Adipocyte (in vitro differentiated cells): ENCODE measurements around the gene NRP1.

Source experiments
- DNase-seq: peaks from one replicate; pipeline ENCODE4 v3.0.0-alpha.2; 2015; ENCODE audit warnings: low read depth
- H3K27me3 ChIP-seq: replicated peaks from 2 replicates; pipeline ENCODE4 v1.7.0; 2013; ENCODE audit warnings: mild to moderate bottlenecking, low read length, moderate library complexity; ENCODE audit not compliant: control insufficient read depth, insufficient read depth
- H3K36me3 ChIP-seq: 2 replicates; pipeline ENCODE4 v1.7.0; 2013; ENCODE audit warnings: low read length, mild to moderate bottlenecking, moderate library complexity; ENCODE audit not compliant: control insufficient read depth, insufficient read depth, severe bottlenecking
- H3K4me1 ChIP-seq: 2 replicates; pipeline ENCODE4 v1.7.0; 2013; ENCODE audit warnings: mild to moderate bottlenecking, low read length, moderate library complexity; ENCODE audit not compliant: control insufficient read depth, insufficient read depth
- H3K4me3 ChIP-seq: 2 replicates; pipeline ENCODE4 v1.7.0; 2013; ENCODE audit warnings: mild to moderate bottlenecking, low read length, moderate library complexity
- H3K9ac ChIP-seq: 2 replicates; pipeline ENCODE4 v1.7.0; 2013; ENCODE audit warnings: mild to moderate bottlenecking, low read length, moderate library complexity
- H3K9me3 ChIP-seq: 2 replicates; pipeline ENCODE4 v1.7.0; 2013; ENCODE audit warnings: mild to moderate bottlenecking, low read length, moderate library complexity; ENCODE audit not compliant: control insufficient read depth

Gene NRP1

GRCh38 chr10:33320288-33320687, 14.2 kb downstream of the NRP1 start:
- DNase-seq, result no peak
- H3K4me3 ChIP-seq, result no peak overlapping the region
- H3K9me3 ChIP-seq, result no peaks in the 10 kb centered on the region
- peaks cover 62% of the 10 kb centered on the region for H3K36me3 ChIP-seq
- H3K4me1 ChIP-seq, result peaks cover 67% of the 10 kb centered on the region
- H3K9ac ChIP-seq, result no peak overlapping the region
- H3K27me3 ChIP-seq, result no peaks in the 10 kb centered on the region

- DNase-seq, result no peak
- H3K9ac ChIP-seq, result peak overlapping the region; percentile 30
- H3K36me3 ChIP-seq, result peaks cover 53% of the 10 kb centered on the region
- no peaks in the 10 kb centered on the region for H3K27me3 ChIP-seq
- H3K4me3 ChIP-seq, result no peak overlapping the region
- H3K9me3 ChIP-seq, result no peaks in the 10 kb centered on the region
- H3K4me1 ChIP-seq, result peaks cover 53% of the 10 kb centered on the region
Measured at GRCh38 chr10:33315891-33316290, 18.6 kb downstream of the NRP1 start.

DNA sequence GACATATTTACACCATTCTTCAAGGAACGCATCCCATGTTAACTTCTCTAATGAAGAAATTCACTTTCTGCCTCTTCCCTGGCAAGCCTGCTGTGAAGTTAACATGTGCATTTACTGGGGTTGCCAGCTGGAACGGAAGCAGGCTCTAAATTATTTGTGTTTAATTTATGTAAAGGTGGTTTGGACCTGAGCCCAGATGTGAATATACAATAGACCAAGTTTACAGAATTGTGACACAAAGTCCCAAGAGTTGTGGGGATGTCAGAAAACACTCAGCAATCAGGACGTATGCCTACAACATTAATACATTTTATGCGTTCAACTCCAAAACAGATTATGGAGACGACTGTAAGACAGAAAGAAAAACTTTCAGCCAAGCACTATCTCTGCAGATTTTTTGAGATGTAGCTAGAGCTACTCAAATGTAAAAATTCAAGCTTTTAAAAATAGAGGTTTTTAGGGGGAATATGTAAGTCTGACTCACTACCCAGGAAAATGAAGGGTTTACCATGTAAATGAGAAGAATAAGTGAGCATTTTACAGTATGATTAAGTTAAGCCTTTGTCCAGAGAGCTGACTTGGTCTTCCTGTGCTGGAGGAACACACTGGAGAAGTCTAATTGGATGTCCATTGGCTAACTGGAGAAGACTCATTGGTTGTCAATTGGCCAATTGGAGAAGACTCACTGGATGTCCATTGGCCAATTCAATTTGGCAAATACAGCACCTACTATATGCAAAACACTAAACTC, 19.5 kb downstream of the NRP1 start:
- H3K4me3 ChIP-seq, result no peak overlapping the region

DNA sequence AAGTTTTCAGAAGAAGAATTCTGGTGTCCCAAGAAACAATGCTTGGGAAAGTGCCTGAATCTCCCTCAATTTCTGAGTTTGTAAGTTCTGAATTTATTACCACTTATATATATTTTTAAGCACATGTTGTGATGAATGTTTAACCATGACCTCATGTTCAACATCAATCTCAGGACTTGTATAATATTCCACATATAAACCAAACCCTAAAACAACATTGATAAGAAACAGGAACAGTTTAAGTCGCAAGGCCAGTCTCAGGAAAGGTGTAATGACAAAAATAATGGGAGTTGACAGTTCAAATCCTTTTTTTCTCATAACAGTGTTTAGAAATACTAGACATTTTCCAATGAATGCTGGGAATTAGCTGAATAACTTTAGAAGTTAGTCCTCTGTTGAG, 22.8 kb downstream of the NRP1 start:
- H3K9ac ChIP-seq, result no peak overlapping the region
- no peak overlapping the region for H3K4me3 ChIP-seq
- DNase-seq, result no peak
- no peaks in the 10 kb centered on the region for H3K9me3 ChIP-seq
- H3K27me3 ChIP-seq, result no peaks in the 10 kb centered on the region
- H3K4me1 ChIP-seq, result peaks cover 37% of the 10 kb centered on the region
- H3K36me3 ChIP-seq, result peaks cover 42% of the 10 kb centered on the region

More for the DNA sequence above, 19.5 kb downstream of the NRP1 start:
- Histone ChIP-seq H3K9me3 (no peaks in the 10 kb centered on the region), H3K36me3 (peaks cover 53% of the 10 kb centered on the region), H3K27me3 (no peaks in the 10 kb centered on the region), H3K4me1 (peaks cover 50% of the 10 kb centered on the region), H3K9ac (no peak overlapping the region)
- DNase-seq, result no peak

GRCh38 chr10:33310853-33311252, 23.6 kb downstream of the NRP1 start:
- no peak for DNase-seq
- H3K4me3 ChIP-seq, result no peak overlapping the region

GRCh38 chr10:33309406-33309805, 25.1 kb downstream of the NRP1 start:
- H3K36me3 ChIP-seq, result peaks cover 38% of the 10 kb centered on the region
- H3K27me3 ChIP-seq, result no peaks in the 10 kb centered on the region
- DNase-seq, result no peak
- no peak overlapping the region for H3K4me3 ChIP-seq
- H3K9ac ChIP-seq, result no peak overlapping the region
- no peaks in the 10 kb centered on the region for H3K9me3 ChIP-seq
- H3K4me1 ChIP-seq, result peaks cover 26% of the 10 kb centered on the region

More at GRCh38 chr10:33310853-33311252, 23.6 kb downstream of the NRP1 start:
- Histone ChIP-seq H3K27me3 (no peaks in the 10 kb centered on the region), H3K4me1 (peaks cover 37% of the 10 kb centered on the region), H3K9ac (no peak overlapping the region), H3K9me3 (no peaks in the 10 kb centered on the region), H3K36me3 (peaks cover 41% of the 10 kb centered on the region)

DNA sequence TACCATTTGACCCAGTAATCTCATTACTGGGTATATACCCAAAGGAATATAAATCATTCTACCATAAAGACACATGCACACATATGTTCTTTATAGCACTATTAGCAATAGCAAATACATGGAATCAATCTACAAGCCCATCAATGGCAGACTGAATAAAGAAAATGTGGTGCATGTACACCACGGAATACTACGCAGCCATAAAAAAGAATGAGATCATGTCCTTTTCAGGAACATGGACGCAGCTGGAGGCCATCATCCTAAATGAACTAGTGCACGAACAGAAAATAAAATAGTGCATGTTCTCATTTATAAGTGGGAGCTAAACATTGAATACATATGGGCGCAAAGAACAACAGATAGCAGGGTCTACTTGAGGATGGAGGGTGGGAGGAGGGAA, 26.6 kb downstream of the NRP1 start:
- no peaks in the 10 kb centered on the region for H3K27me3 ChIP-seq
- peaks cover 32% of the 10 kb centered on the region for H3K36me3 ChIP-seq
- H3K4me1 ChIP-seq, result peaks cover 36% of the 10 kb centered on the region
- no peaks in the 10 kb centered on the region for H3K9me3 ChIP-seq
- no peak overlapping the region for H3K9ac ChIP-seq
- H3K4me3 ChIP-seq, result no peak overlapping the region
- no peak for DNase-seq

- no peaks in the 10 kb centered on the region for H3K27me3 ChIP-seq
- no peak overlapping the region for H3K4me3 ChIP-seq
- peak overlapping the region; percentile 3 for H3K9ac ChIP-seq
- no peaks in the 10 kb centered on the region for H3K9me3 ChIP-seq
- peaks cover 45% of the 10 kb centered on the region for H3K4me1 ChIP-seq
- DNase-seq, result peak; percentile 87
- H3K36me3 ChIP-seq, result peaks cover 24% of the 10 kb centered on the region
Measured at GRCh38 chr10:33306701-33307519, 27.6 kb downstream of the NRP1 start.

GRCh38 chr10:33306126-33306525, 28.3 kb downstream of the NRP1 start:
- Histone ChIP-seq H3K4me3 (no peak overlapping the region), H3K9ac (no peak overlapping the region), H3K36me3 (peaks cover 24% of the 10 kb centered on the region), H3K27me3 (no peaks in the 10 kb centered on the region), H3K9me3 (no peaks in the 10 kb centered on the region), H3K4me1 (peaks cover 46% of the 10 kb centered on the region)
- DNase-seq, result no peak

- Histone ChIP-seq H3K9me3 (no peaks in the 10 kb centered on the region), H3K4me1 (peaks cover 42% of the 10 kb centered on the region), H3K36me3 (peaks cover 31% of the 10 kb centered on the region), H3K27me3 (no peaks in the 10 kb centered on the region), H3K9ac (no peak overlapping the region), H3K4me3 (no peak overlapping the region)
- no peak for DNase-seq
Measured at GRCh38 chr10:33304423-33305225, 29.8 kb downstream of the NRP1 start.

DNA sequence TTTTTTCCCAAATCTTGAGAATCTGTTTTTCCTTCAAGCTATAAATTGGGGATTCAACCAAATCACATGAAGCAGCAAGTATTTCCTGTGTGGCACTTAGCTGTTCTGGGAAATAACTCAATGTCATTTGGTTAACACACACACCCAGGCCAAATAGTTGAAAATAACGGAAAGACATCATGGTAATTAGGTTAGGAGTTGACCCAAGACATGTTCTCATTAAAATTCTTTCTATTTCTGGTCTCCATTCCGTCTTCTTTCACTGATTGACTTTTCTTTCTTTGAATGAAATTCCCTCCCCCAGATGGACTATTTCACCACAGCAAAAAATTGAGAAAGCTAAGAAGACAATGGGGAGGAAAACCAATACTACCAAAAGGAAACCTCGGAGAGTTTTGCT, 30.5 kb downstream of the NRP1 start:
- Histone ChIP-seq H3K27me3 (no peaks in the 10 kb centered on the region), H3K4me3 (peak overlapping the region; percentile 29), H3K4me1 (peaks cover 44% of the 10 kb centered on the region), H3K36me3 (peaks cover 31% of the 10 kb centered on the region), H3K9ac (no peak overlapping the region), H3K9me3 (no peaks in the 10 kb centered on the region)
- no peak for DNase-seq
